Stomach (tissue), 9 donors: ENCODE data around the gene SLC36A2. TPM values are rescaled to one million over a fixed set of nuclear protein-coding genes. Genes with fewer than 3 reads are reported as not detected.

Source experiments
- DNase-seq, 2 donors: peaks; one replicate each; pipeline versions ENCODE4 v3.0.0 to v3.0.0-alpha.2; 2013 to 2019
- H3K27ac ChIP-seq, 5 donors: fragments of 200-600 bp in 4 of 5; sonication (generic) in 4 of 5; one replicate each; pipeline ENCODE4 v1.5.1; 2013 to 2019; ENCODE audit warnings: mild to moderate bottlenecking in 1 of 5, moderate library complexity in 1 of 5
- H3K27me3 ChIP-seq, 3 donors: fragments of 200-600 bp; sonication (generic); one replicate each; pipeline ENCODE4 v1.5.1; 2017 to 2019; ENCODE audit warnings: mixed run types in 1 of 3
- H3K36me3 ChIP-seq, 4 donors: fragments of 200-600 bp; sonication (generic); 1 replicate in 3 of 4; 2 replicates in 1 of 4; pipeline ENCODE4 v1.5.1; 2016 to 2019
- H3K4me1 ChIP-seq, 4 donors: fragments of 200-600 bp; sonication (generic); one replicate each; pipeline ENCODE4 v1.5.1; 2016 to 2019
- H3K4me3 ChIP-seq, 4 donors: fragments of 200-600 bp; sonication (generic) in 3 of 4; one replicate each; pipeline ENCODE4 v1.5.1; 2016 to 2019; ENCODE audit warnings: mild to moderate bottlenecking in 1 of 4
- H3K9me3 ChIP-seq, 4 donors: fragments of 200-600 bp; sonication (generic); one replicate each; pipeline ENCODE4 v1.5.1; 2016 to 2019
- CTCF ChIP-seq, 7 experiments: fragments of 450-650 bp in 4 of 7; fragments of 200-600 bp in 3 of 7; sonication (generic) in 3 of 7; IDR thresholded peaks; one replicate each; pipeline ENCODE4 v1.5.1; 2016 to 2019; ENCODE audit warnings: antibody characterized with exemption in 7 of 7, control low read depth in 2 of 7, mild to moderate bottlenecking in 1 of 7
- EP300 ChIP-seq: sonication (generic); formaldehyde crosslinking; IDR thresholded peaks from one replicate; pipeline ENCODE4 v1.6.1; 2017; ENCODE audit warnings: antibody characterized with exemption
- POLR2A ChIP-seq, 4 donors: fragments of 450-650 bp; IDR thresholded peaks; one replicate each; pipeline ENCODE4 v1.6.1; 2016; ENCODE audit warnings: antibody characterized with exemption in 4 of 4, control low read depth in 2 of 4, mild to moderate bottlenecking in 1 of 4, moderate library complexity in 1 of 4
- POLR2AphosphoS5 ChIP-seq, 3 donors: sonication (generic); formaldehyde crosslinking; IDR thresholded peaks; one replicate each; pipeline ENCODE4 v1.6.1; 2016; ENCODE audit warnings: antibody characterized with exemption in 3 of 3
- WGBS, 5 donors: extraction: QIAGEN DNeasy Blood & Tissue Kit in 3 of 5; methylation state at CpG; one replicate each; pipeline versions ENCODE4 v1.1.5 to v1.1.7; 2013 to 2018; 5-methylcytosine and 5-hydroxymethylcytosine counted together
- intact Hi-C: fragments of 100-400 bp; cut with DNase I; formaldehyde crosslinking; loops from one replicate; pipeline ENCODE4 v1.15.1; 2023; ENCODE audit warnings: low total_unique reads
- polyA plus RNA-seq, 3 donors: library from polyadenylated mRNA; stranded (reverse); fragments of 200-250 nt; gene quantifications; one replicate each; pipeline ENCODE4 v1.2.3, GENCODE V29; 2013
- total RNA-seq, 5 donors: library from RNA; depleted of rRNA; stranded (reverse); fragments of >200 nt; gene quantifications; one replicate each; pipeline versions ENCODE4 v1.1.0 to v1.2.3, GENCODE V29; 2014 to 2016
- donor health status: healthy with polysubstance abuse.
- donor health status: Bipolar disorder and iron deficiency.
- donor health status: healthy.

The SLC36A2 gene
- total and polyA plus RNA-seq, 8 donors: not detected

DNA sequence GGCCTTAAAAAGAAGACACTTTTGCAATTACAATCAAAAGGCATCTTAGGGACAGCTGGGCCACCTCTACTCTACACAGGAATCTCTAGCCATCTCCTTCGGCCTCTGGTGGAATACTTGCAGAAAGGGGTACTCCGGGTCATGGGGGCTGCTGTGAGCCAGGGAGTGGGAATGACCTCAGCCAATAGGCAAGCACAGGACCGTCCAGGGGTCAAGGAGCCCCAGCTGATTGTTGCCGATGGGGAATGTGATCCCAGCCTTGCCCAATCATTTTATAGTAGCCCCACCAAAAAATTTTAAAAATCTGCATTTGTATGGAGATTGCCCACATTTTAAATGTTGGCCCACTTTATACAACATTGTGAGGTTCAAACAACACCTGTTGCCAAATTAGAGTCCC, 26.9 kb downstream of the SLC36A2 start:
- Histone ChIP-seq H3K27me3 (peaks cover 0 to 4% (median 0%) of the 10 kb centered on the region in 3 donors), H3K4me1 (peaks cover 0 to 4% (median 0%) of the 10 kb centered on the region in 4 donors), H3K27ac (no peak overlapping the region), H3K4me3 (no peak overlapping the region), H3K36me3 (no peaks in the 10 kb centered on the region), H3K9me3 (no peaks in the 10 kb centered on the region)
- DNase-seq: no peak
- TF ChIP-seq POLR2A (IDR thresholded peaks at IDR 0.05): no peak
- TF ChIP-seq EP300: no peak
- no peak for TF ChIP-seq CTCF (IDR thresholded peaks at IDR 0.05)
- no peak for TF ChIP-seq POLR2AphosphoS5 (IDR thresholded peaks at IDR 0.05)
- intact Hi-C loops: no loop called here
- WGBS, 5 donors: 67 to 86% (median 83%) methylated on average over 4 of the region's 4 CpGs

DNA sequence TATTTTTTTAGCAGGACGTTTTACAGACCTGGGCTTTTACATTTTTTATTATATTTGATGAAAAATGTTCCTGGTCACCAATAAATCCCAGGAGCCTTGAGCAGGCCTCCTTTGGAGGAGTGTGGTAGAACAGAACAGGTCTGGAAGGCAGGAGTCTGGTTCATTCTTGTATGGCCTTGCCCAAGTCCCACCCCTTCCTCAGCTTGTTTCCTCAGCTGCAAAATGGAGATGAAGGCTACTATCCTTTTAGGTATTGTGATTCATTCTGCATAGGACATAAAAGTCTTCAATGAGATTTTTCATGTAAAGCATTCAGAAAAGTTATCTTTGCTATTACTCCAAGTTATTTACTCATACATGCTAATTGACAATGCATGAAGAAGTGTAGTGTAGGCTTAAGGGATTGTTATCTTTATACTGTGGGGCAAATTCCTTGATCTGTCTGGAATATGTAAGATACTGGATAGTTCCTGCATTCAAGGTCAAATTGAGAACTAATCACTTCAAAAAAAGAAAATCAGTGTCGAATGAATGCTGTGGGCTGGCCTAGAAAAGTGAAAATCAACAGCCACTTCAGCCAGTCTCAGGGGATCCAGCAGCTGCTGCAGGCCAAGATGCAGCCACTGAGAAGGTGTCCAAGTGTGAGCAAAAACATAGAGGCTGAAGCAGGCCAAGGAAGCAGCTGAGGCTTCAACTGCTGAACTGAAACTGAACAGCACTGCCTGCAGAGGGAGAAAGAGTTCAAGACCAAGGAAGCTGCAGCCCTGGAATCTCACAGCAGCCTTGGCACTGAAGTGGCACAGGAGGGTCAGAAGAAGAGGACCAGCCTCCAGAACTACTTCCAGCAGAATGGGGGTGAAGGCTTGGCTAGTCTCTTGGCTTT, 28.3 kb downstream of the SLC36A2 start:
- 53 to 62% (median 55%) methylated on average over 2 of the region's 2 CpGs for WGBS, 5 donors
- Histone ChIP-seq H3K4me3 (no peak overlapping the region), H3K9me3 (no peaks in the 10 kb centered on the region), H3K4me1 (peaks cover 0 to 4% (median 0%) of the 10 kb centered on the region in 4 donors), H3K27me3 (peaks cover 0 to 4% (median 0%) of the 10 kb centered on the region in 3 donors), H3K36me3 (no peaks in the 10 kb centered on the region), H3K27ac (no peak overlapping the region)
- TF ChIP-seq POLR2A (IDR thresholded peaks at IDR 0.05) (no peak), EP300 (no peak), POLR2AphosphoS5 (IDR thresholded peaks at IDR 0.05) (no peak), CTCF (IDR thresholded peaks at IDR 0.05) (no peak)
- peak in 1 of 2 donors; percentile 77 for DNase-seq
- intact Hi-C loops: no loop called here

DNA sequence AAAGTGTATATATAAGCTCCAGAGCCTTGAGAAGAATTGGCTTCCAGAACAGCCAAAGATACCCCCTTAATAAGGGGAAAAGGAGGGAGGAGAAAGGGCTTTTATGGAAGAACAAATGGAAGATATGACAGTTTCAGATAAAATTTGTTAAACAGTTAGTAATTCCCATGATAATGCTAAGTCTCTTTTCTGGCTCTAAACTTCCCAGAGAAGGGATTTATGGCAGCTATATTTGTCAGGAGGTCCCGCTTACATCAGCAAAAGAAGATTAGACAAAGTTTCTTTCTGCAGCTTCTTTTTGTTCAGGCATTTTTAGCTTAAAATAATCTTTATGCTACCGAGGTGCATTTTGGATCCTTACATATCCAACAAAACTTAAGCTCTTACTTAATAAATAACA, 29.5 kb downstream of the SLC36A2 start:
- peak in 1 of 2 donors; percentile 22 for DNase-seq
- Histone ChIP-seq H3K4me1 (peaks cover 0 to 4% (median 0%) of the 10 kb centered on the region in 4 donors), H3K36me3 (no peaks in the 10 kb centered on the region), H3K9me3 (no peaks in the 10 kb centered on the region), H3K27me3 (no peaks in the 10 kb centered on the region), H3K27ac (no peak overlapping the region), H3K4me3 (no peak overlapping the region)
- no peak for TF ChIP-seq CTCF (IDR thresholded peaks at IDR 0.05)
- TF ChIP-seq POLR2AphosphoS5 (IDR thresholded peaks at IDR 0.05): no peak
- TF ChIP-seq EP300: no peak
- TF ChIP-seq POLR2A (IDR thresholded peaks at IDR 0.05): no peak
- WGBS, 5 donors: 64 to 76% (median 74%) methylated on average over 2 of the region's 2 CpGs
- intact Hi-C loops: no loop called here

GRCh38 chr5:151315998-151316597, 31.3 kb downstream of the SLC36A2 start:
- Histone ChIP-seq H3K4me1 (peaks cover 0 to 4% (median 0%) of the 10 kb centered on the region in 4 donors), H3K4me3 (no peak overlapping the region), H3K36me3 (no peaks in the 10 kb centered on the region), H3K9me3 (peaks cover 0 to 6% (median 1%) of the 10 kb centered on the region in 4 donors), H3K27me3 (no peaks in the 10 kb centered on the region), H3K27ac (no peak overlapping the region)
- intact Hi-C loops: no loop called here
- WGBS, 5 donors: 41 to 51% (median 47%) methylated on average over 8 of the region's 8 CpGs
- DNase-seq: peak; percentile 85 to 88
- TF ChIP-seq CTCF (IDR thresholded peaks at IDR 0.05) (peak in 5 of 7 experiments; percentile 43 to 79 (median 75)), POLR2A (IDR thresholded peaks at IDR 0.05) (no peak)
